Erythroblast (primary cell): Measurements from ENCODE around the gene BPIFB4.

ENCODE experiments used
- GATA1 ChIP-seq: IDR thresholded peaks from 2 replicates; pipeline ENCODE4 v1.6.1; 2011; ENCODE audit warnings: low read depth, mild to moderate bottlenecking, control low read depth, low read length, moderate library complexity
- POLR2A ChIP-seq: IDR thresholded peaks from 2 replicates; pipeline ENCODE4 v1.6.1; 2011; ENCODE audit warnings: mild to moderate bottlenecking, low read length

DNA sequence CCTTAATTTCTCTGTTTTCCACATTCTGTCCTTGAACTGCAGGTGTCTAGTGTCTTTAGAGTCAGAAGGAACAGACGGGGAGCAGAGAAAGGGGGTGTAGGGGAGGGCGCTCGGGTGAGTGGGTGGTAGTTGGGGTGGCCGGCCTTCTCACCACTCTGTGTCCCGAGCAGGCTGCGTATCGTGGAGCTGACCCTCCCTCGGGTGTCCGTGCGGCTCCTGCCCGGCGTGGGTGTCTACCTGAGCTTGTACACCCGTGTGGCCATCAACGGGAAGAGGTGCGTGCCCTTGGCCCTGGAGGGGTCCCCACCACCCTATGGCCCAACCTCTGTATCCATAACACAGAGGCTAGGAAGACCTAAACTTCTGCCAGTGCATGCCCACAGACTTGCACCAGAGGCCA, 5.3 kb downstream of the BPIFB4 start:
- TF ChIP-seq POLR2A (no peak), GATA1 (no peak)
